ENCODE measurements around the gene TRAF2.

Gene TRAF2

DNA sequence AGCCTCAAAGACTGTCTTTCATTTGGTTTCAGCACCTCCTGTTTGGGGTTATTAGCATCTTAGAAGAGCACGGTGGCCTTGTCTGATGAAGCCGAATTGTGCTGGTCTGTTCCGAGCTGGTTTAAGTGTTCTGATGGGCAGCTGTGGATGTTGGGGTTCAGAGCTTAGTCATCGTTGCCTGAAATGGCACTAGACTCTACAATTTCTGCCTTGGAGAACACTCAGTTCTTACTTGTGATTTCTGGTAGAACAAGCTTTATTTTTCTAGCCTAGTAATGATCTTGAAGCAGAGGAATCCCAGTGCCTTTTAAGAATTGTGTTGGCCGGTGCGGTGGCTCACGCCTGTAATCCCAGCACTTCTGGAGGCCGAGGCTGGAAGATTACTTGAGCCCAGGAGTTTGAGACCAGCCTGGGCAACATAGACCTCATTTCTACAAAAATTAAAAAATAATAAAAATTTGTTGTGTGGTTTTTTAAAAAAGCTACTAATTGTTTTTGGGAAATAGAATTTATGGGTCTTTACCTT, 50.4 kb downstream of the TRAF2 start:
- no peak for ATAC-seq
- TF ChIP-seq ZFP30 (CRISPR knock-in tag; IDR thresholded peaks at IDR 0.05) (no peak), PATZ1 (CRISPR knock-in tag; IDR thresholded peaks at IDR 0.05; ENCODE audit: borderline replicate concordance) (no peak), ZNF565 (CRISPR knock-in tag; conservative IDR thresholded peaks at IDR 0.05; ENCODE audit: low read depth) (no peak), BACH2 (CRISPR knock-in tag; IDR thresholded peaks at IDR 0.05; ENCODE audit: borderline replicate concordance) (no peak), SNAI2 (CRISPR knock-in tag; IDR thresholded peaks at IDR 0.05) (no peak), CSDC2 (CRISPR knock-in tag; IDR thresholded peaks at IDR 0.05) (no peak), OSR1 (CRISPR knock-in tag; IDR thresholded peaks at IDR 0.05) (no peak), GLIS3 (CRISPR knock-in tag; IDR thresholded peaks at IDR 0.05) (no peak), ESRRG (CRISPR knock-in tag; IDR thresholded peaks at IDR 0.05) (no peak), ZC3H10 (CRISPR knock-in tag; IDR thresholded peaks at IDR 0.05) (no peak), ARNTL (CRISPR knock-in tag; IDR thresholded peaks at IDR 0.05; ENCODE audit: borderline replicate concordance, low read depth) (no peak), TOX (CRISPR knock-in tag; IDR thresholded peaks at IDR 0.05; ENCODE audit: borderline replicate concordance) (no peak)

DNA sequence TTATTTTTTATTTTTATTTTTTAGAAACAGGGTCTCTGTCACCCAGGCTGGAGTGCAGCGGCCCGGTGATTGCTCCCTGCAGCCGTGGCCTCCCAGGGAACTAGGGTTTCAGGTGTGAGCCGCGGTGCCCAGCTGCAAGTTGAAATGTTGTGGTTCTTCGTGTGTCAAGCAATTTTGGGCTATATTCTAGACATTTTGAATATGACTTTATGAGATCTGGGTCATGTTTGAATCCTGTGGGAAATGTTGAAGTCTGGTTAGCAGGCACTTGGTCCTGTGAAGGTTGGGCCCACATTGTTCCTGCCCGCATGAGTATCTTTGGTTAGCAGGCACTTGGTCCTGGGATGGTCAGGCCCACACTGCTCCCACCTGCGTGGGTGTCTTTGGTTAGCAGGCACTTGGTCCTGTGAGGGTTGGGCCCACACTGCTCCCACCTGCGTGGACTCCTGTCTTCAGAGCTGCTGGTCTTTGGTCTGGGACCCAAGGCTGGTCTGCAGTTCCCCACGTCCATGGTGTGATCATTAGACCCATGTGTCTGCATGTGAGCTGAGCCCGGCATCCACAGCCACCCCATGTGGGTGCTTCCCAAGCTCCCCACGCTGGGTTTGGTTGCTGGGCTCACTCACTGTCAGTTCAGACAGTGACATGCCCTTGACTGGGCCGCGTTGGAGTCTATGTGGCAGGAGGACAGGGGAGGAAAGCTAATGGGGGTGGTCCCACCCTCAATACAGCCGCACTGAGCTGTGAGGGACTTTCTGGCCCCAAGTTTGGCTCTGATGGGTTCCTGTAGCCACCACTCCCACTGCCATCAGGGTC, 51.1 kb downstream of the TRAF2 start:
- TF ChIP-seq BACH2 (CRISPR knock-in tag; IDR thresholded peaks at IDR 0.05; ENCODE audit: borderline replicate concordance): no peak
- no peak for TF ChIP-seq GLIS3 (CRISPR knock-in tag; IDR thresholded peaks at IDR 0.05)
- no peak for TF ChIP-seq CREB5 (CRISPR knock-in tag; IDR thresholded peaks at IDR 0.05; ENCODE audit: low read depth)
- TF ChIP-seq ZC3H10 (CRISPR knock-in tag; IDR thresholded peaks at IDR 0.05): no peak
- TF ChIP-seq CSDC2 (CRISPR knock-in tag; IDR thresholded peaks at IDR 0.05): no peak
- no peak for TF ChIP-seq ESRRG (CRISPR knock-in tag; IDR thresholded peaks at IDR 0.05)
- no peak for TF ChIP-seq OSR1 (CRISPR knock-in tag; IDR thresholded peaks at IDR 0.05)
- TF ChIP-seq TOX (CRISPR knock-in tag; IDR thresholded peaks at IDR 0.05; ENCODE audit: borderline replicate concordance): no peak
- TF ChIP-seq PPARA (CRISPR knock-in tag; IDR thresholded peaks at IDR 0.05; ENCODE audit: borderline replicate concordance): no peak
- no peak for TF ChIP-seq TCF4 (CRISPR knock-in tag; IDR thresholded peaks at IDR 0.05; ENCODE audit: borderline replicate concordance)
- no peak for TF ChIP-seq PATZ1 (CRISPR knock-in tag; IDR thresholded peaks at IDR 0.05; ENCODE audit: borderline replicate concordance)
- no peak for ATAC-seq

DNA sequence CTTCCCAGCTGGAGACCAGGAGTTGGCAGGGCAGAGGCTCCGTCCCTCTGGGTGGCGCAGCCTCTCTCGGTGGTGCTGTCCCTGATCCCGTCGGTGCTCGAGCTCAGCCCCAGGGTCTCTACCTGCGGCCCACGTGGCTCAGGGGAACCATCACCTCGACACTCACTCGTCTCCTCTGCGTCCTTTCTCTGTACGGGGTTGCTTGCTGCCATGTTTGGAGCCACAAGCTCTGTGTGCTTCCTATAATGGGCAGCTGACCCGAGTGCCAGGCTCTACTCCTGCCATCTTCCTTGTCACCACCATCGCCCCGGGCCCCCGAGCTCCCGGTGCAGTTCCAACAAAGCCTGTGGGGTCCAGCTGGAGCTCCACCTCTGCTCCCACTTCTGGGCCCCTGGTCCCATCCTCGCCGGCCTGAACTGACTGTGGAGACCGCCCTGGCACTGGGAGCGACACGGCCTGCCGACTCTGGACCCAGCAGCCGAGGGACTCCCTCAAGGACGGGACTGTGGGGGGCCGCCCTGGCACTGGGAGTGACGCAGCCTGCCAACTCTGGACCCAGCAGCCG, 53.2 kb downstream of the TRAF2 start:
- no peak for ATAC-seq
- no peak for TF ChIP-seq CSRNP3 (CRISPR knock-in tag; IDR thresholded peaks at IDR 0.05)
- TF ChIP-seq, protein P1, sequence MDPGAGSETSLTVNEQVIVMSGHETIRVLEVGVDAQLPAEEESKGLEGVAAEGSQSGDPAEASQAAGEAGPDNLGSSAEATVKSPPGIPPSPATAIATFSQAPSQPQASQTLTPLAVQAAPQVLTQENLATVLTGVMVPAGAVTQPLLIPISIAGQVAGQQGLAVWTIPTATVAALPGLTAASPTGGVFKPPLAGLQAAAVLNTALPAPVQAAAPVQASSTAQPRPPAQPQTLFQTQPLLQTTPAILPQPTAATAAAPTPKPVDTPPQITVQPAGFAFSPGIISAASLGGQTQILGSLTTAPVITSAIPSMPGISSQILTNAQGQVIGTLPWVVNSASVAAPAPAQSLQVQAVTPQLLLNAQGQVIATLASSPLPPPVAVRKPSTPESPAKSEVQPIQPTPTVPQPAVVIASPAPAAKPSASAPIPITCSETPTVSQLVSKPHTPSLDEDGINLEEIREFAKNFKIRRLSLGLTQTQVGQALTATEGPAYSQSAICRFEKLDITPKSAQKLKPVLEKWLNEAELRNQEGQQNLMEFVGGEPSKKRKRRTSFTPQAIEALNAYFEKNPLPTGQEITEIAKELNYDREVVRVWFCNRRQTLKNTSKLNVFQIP (CRISPR knock-in tag; IDR thresholded peaks at IDR 0.05; ENCODE audit: borderline replicate concordance, low read depth): no peak
- TF ChIP-seq TOX (CRISPR knock-in tag; IDR thresholded peaks at IDR 0.05; ENCODE audit: borderline replicate concordance): no peak
- no peak for TF ChIP-seq PPARA (CRISPR knock-in tag; IDR thresholded peaks at IDR 0.05; ENCODE audit: borderline replicate concordance)
- no peak for TF ChIP-seq ARNTL (CRISPR knock-in tag; IDR thresholded peaks at IDR 0.05; ENCODE audit: borderline replicate concordance, low read depth)
- TF ChIP-seq ZFP30 (CRISPR knock-in tag; IDR thresholded peaks at IDR 0.05): no peak
- TF ChIP-seq SNAI2 (CRISPR knock-in tag; IDR thresholded peaks at IDR 0.05): no peak
- TF ChIP-seq PATZ1 (CRISPR knock-in tag; IDR thresholded peaks at IDR 0.05; ENCODE audit: borderline replicate concordance): no peak
- TF ChIP-seq RARB (CRISPR knock-in tag; IDR thresholded peaks at IDR 0.05): no peak
- TF ChIP-seq CSDC2 (CRISPR knock-in tag; IDR thresholded peaks at IDR 0.05): no peak
- no peak for TF ChIP-seq ZFP3 (CRISPR knock-in tag; IDR thresholded peaks at IDR 0.05)
- no peak for TF ChIP-seq ESRRG (CRISPR knock-in tag; IDR thresholded peaks at IDR 0.05)
- no peak for TF ChIP-seq ZNF70 (CRISPR knock-in tag; IDR thresholded peaks at IDR 0.05)
- no peak for TF ChIP-seq ZNF8 (CRISPR knock-in tag; IDR thresholded peaks at IDR 0.05)
- no peak for TF ChIP-seq ZC3H10 (CRISPR knock-in tag; IDR thresholded peaks at IDR 0.05)
- TF ChIP-seq CREB5 (CRISPR knock-in tag; IDR thresholded peaks at IDR 0.05; ENCODE audit: low read depth): no peak
